GM21619 (cell line): ENCODE results near the gene ZDHHC1.
"Not testable (repeated sequence)": the region's sequence is repeated elsewhere in the genome, so short reads cannot be mapped to it uniquely, and the experiment has no call there.

ENCODE experiments used
- ATAC-seq: cut with Tn5 transposase; IDR thresholded peaks from one replicate; pipeline ENCODE4 v1.9.1; 2021; ENCODE audit not compliant: unreplicated experiment

Gene ZDHHC1

DNA sequence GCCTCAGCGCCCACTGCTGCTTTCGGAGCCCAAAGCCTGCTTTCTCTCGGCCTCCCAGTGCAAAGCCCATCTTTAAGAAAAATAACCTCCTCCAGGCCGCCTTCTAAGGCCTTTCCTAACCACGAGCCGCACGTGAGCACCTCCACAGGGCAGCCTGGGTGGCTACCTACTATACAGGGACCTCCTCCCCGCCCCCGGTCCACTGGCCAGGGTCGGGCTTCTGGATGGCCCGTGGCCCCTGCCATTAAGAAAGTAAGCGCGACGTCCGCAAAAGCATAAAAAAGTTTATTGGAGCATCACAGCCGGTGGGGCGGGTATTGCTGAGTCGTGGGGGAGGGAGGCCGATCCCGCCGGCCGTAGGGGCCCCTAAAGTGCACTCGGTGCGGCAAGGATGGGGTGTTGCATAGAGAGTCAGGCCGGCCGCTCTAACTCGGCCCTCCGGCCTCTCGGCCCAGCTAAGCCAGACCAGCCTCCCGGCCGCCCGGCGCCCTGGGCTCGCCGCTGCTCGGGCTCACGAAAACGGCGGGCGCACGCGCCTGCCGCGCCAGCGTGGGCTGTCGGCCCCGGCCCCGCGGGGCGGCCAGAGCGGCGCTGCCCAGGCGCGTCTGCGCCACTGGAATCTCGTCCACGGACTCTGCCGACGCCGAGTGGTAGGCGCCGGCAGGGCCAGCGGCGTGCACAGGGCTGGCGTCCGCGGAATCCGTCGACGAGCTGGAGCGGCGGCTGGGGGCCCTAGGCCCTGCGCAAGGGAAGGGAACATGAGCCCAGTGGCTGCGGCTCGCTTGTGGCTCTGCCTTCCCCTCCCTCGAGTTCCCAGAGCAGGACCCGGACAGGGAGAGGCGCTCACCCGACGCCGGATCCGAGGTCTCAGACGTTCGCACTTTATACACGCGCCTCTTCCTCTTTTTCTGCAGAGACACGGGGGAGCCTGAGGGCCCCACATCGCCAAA, 21.8 kb downstream of the ZDHHC1 start:
- ATAC-seq, result no peak

DNA sequence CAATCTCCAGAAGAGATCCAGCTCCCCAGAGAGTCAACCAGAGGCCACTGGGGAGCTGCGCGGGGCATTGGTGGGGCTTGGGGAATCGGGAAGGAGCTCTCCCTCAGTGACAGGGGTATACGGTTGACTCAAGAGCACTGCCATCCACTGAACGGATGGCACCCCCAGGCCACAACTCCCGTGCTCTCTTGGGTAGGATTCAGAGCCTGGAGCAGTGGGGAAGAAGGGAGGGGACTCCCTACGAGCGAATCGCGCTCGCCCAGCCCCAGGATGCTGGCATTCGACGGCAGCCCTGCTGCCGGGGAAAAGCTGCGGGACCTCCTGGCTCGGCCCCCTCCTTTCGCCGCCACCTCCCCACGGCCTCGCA, 22.5 kb downstream of the ZDHHC1 start:
- no peak for ATAC-seq

DNA sequence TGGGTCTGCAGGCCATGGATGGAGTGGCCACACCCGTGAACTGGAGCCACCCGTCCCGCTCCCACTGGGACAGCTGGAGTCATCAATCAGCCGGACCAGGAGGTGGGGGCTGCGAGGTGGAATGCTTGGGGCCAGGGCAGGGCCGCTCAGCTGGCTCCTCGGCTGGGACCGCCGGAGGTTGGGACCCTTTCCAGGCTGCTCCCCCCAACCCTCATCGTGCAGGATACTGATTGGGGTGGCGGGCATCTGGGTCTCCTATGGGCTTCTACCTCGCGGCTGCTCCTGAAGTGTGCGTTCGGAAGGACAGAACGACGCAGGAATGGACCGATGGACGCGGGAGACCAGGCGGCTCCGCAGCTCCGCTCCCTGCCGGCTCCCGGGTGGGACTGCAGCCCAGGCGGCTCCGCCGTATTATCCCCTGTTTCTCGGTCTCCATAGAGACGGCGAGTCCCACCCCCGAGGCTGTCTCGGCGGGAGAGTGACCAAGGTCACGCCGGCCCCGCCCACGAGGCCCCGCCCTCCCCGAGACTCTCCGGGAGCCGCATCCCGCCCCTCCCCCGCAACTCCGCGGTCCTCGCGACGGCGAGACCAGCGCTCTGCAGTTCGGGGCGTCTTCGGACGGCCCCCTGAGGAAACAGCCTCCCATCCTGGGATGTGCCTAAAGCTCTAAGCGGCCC, 23.0 kb downstream of the ZDHHC1 start, which contains the start of gene TPPP3:
TPPP3 (minus strand) TSS at position 388 of the 677 bp plus-strand sequence. CDS start 2,387 bp downstream, outside the sequence.
- no peak for ATAC-seq

DNA sequence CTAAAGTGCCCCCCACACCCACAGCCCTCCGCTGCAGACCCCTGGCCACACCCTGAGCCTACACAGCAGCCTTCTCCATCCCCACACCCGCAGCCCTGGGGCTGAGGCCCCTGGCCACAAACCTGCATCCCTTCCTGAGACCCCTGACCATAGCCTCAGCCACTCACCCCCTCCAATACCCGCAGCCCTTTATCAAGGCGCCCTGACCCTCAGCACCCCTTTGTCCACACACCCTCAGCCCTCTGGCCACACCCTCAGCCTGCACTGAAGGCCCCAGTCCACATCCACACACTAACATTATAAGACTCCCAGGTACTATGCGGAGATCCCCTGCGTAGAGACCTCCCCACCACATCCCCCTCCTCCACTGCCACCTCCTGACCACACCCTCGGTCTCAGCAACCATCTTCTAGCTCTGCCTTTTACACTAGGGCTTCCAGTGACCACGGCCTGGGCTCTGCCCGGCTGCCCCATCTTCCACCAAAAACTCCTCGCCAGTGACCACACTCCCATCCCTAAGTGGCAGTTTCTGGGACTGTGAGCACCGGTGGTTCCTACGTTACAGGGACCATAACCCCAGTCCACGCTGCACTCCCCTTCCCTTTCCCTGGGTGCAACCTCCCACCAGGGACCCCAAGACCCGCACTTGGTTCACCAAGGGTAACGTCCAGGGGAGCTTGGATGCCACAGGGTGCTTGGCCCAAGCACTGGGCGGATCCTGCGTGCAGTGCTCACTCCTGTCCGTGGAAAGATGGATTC, 23.8 kb downstream of the ZDHHC1 start:
- ATAC-seq, result no peak

- ATAC-seq, result no peak
Observed at GRCh38 chr16:67391424-67392300, 24.6 kb downstream of the ZDHHC1 start.

- ATAC-seq, result no peak
Observed at GRCh38 chr16:67390816-67391423, 25.4 kb downstream of the ZDHHC1 start.

DNA sequence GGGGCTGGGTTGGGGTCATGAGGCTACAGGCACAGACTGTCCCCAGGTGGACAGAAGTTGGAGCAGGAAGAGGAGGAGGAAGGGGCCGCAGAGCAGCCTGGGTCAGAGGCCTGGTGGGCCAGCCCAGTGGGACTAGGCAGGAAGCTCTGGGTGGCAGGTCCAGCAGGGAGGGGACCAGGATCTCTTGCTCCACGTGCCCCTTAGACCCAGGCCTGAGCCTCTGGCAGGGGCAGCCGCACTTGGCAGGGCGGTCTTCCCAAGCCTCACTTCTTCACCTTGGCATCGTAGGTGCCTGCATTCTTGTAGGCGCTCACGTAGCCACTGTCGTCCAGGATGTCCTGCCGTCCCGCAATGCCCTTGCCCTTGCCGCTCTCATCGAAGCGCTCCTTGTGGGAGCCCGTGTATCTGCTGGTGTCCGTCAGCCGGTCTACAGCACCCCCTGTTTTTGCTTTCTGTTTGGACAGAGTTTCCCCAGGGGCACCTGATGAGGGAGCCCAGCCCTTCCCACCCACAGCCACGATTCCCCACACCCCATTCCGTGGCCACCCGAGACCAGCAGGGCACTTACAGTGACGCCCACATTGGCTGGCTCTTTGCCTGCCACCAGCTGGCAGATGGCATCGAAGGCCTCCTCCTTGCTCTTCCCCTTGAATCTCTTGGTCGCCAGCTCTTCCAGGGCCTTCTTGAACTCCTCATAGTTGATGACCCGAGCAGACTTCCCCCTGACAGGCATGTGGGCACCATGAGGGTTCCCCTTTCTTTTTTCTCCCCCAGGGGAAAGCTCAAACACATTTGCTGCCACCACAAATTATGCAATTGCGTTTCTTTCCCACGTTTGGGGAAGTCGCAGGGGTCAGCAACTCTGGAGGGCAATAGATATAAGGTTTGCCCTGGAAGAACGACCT, 26.1 kb downstream of the ZDHHC1 start:
- no peak for ATAC-seq

- ATAC-seq, result no peak
Observed at GRCh38 chr16:67388591-67388990, 27.7 kb downstream of the ZDHHC1 start.

GRCh38 chr16:67388191-67388590, 28.1 kb downstream of the ZDHHC1 start:
- no peak for ATAC-seq

DNA sequence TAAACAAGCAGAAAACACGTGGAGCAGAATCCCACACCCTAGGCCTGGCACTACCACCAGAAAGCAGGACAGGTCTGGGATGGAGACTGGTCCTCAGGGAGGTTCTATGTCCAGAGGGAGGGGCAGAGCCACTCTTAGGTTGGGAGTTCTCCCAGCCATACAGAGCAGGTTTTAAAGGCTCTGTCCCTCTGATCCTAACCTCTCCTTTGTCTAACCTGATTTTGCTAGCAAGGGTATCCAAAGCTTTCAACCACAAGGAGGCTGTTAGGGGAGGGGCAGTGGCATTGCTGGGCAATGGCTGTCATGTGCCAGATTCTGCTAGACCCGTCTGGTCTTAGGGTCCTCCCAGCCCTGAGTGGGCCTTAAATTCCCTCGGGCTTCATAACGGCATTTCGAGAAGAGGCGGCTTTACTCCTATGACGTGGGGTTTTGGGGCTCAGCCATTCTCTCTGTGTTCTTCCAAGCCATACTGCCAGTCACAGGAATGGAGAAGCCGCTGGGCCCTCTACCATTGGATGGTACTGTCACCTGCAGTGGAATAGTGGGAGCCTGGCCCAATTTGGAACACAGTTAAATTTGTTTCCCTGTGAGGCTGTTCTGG, 28.7 kb downstream of the ZDHHC1 start:
- ATAC-seq, result no peak

DNA sequence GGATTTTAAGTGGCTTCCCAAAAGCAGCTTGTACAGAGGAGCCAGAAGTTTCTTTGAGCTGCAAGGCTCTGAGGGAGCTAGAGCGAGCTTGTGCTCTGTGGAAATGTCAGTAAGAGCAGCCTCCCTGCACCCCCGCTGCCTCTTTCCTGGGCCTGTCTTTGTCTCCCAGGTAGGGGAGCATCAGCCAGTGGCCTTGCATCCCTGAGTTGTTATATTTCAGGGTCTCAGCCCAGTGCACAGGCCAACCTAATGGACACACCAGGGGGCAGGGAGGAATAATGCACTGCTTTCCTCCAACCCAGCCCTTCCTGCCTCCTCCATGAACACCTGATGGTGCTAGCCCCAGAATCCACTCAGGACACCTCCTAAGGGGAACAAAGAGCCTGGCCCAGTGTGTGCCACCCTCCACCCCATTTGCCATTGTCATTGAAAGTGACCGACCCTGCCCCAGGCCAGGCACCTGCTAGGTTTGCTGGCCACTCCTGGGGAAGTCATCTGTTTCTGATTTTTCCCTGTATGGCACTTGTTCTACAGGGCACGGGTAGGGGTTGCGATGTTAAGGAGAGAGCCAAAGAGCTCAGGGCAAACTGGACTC, 29.3 kb downstream of the ZDHHC1 start:
- ATAC-seq, result no peak

- no peak for ATAC-seq
Observed at GRCh38 chr16:67384778-67385510, 31.3 kb downstream of the ZDHHC1 start.

- ATAC-seq, result no peak
Observed at GRCh38 chr16:67383284-67383683, 33.0 kb downstream of the ZDHHC1 start.

- no peak for ATAC-seq
Observed at GRCh38 chr16:67378642-67379041, 37.6 kb downstream of the ZDHHC1 start.

DNA sequence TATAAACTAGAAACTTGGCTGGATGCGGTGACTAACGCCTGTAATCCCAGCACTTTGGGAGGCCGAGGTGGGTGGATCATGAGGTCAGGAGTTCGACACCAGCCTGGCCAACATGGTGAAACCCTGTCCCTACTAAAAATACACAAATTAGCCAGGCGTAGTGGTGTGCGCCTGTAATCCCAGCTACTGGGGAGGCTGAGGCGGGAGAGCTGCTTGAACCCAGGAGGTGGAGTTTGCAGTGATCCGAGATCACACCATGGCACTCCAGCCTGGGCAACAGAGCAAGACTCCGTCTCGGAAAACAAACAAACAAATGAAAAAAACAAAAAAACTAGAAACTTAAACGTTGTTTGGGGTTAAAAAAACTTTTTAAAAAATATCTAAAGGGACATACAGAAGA, 40.3 kb downstream of the ZDHHC1 start:
- ATAC-seq, result not testable (repeated sequence)

- ATAC-seq, result no peak
Observed at GRCh38 chr16:67372664-67373063, 43.6 kb downstream of the ZDHHC1 start.

DNA sequence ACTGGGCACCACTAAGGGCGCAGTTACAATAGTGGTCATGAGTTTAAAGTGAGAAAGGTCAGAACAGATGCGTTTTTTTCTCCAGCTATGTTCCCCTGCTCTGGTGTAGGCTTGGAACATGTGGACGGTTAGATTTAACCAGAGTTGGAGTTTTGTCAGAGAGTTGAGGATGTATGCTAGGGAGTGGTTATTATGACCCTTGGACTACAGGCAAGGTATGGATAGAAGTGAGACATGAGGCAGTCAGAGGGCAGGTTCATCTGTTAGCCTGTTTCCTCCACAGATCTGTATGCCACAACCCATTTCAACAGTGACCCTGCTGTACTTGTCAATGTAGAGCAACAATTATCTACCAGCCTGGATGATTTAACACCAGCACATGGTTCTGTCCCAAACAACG, 45.6 kb downstream of the ZDHHC1 start:
- no peak for ATAC-seq
